GM23248 (cell line): ENCODE results near the gene PDPK1. TPM values are rescaled to one million over a fixed set of nuclear protein-coding genes. Genes with fewer than 3 reads are reported as not detected.
A peak's percentile ranks its signal among the peaks of the same experiment; 100 is the strongest.
"Not testable (repeated sequence)": the region's sequence is repeated elsewhere in the genome, so short reads cannot be mapped to it uniquely, and the experiment has no call there.

ENCODE experiments used
- DNase-seq: peaks from one replicate; pipeline ENCODE4 v3.0.0-alpha.2; 2015
- H2AFZ ChIP-seq: fragments of 200-600 bp; sonication (generic); 2 replicates; pipeline ENCODE4 v1.6.1; 2016; ENCODE audit warnings: antibody characterized with exemption
- H3F3A ChIP-seq: fragments of 200-600 bp; sonication (generic); 2 replicates; pipeline ENCODE4 v1.6.1; 2016; ENCODE audit warnings: mild to moderate bottlenecking, antibody characterized with exemption, mixed run types; ENCODE audit not compliant: insufficient read depth
- H3K27ac ChIP-seq: fragments of 200-600 bp; sonication (generic); 2 replicates; pipeline ENCODE4 v1.5.1; 2016; ENCODE audit warnings: mild to moderate bottlenecking
- H3K27me3 ChIP-seq: fragments of 200-600 bp; sonication (generic); replicated peaks from 2 replicates; pipeline ENCODE4 v1.6.1; 2016; ENCODE audit warnings: mild to moderate bottlenecking; ENCODE audit not compliant: insufficient read depth
- H3K36me3 ChIP-seq: fragments of 200-600 bp; sonication (generic); 2 replicates; pipeline ENCODE4 v1.6.1; 2016; ENCODE audit warnings: low read depth, mild to moderate bottlenecking
- H3K4me1 ChIP-seq: fragments of 200-600 bp; sonication (generic); 2 replicates; pipeline ENCODE4 v1.6.1; 2016; ENCODE audit warnings: mild to moderate bottlenecking; ENCODE audit not compliant: insufficient read depth
- H3K4me2 ChIP-seq: fragments of 200-600 bp; sonication (generic); one replicate; pipeline ENCODE4 v1.6.1; 2016; ENCODE audit warnings: mild to moderate bottlenecking; ENCODE audit not compliant: unreplicated experiment
- H3K4me3 ChIP-seq: fragments of 200-600 bp; sonication (generic); 2 replicates; pipeline ENCODE4 v1.5.1; 2016; ENCODE audit warnings: mild to moderate bottlenecking
- H3K79me2 ChIP-seq: fragments of 200-600 bp; sonication (generic); 2 replicates; pipeline ENCODE4 v1.6.1; 2016; ENCODE audit warnings: mild to moderate bottlenecking; ENCODE audit not compliant: insufficient read depth
- H3K9ac ChIP-seq: fragments of 200-600 bp; sonication (generic); 2 replicates; pipeline ENCODE4 v1.6.1; 2016; ENCODE audit warnings: mild to moderate bottlenecking
- H3K9me2 ChIP-seq: fragments of 200-600 bp; sonication (generic); 2 replicates; pipeline ENCODE4 v1.6.1; 2016; ENCODE audit warnings: mixed run types, mild to moderate bottlenecking, moderate library complexity; ENCODE audit not compliant: insufficient read depth
- H3K9me3 ChIP-seq: fragments of 200-600 bp; sonication (generic); one replicate; pipeline ENCODE4 v1.6.1; 2017; ENCODE audit warnings: low read depth
- H4K20me1 ChIP-seq: fragments of 200-600 bp; sonication (generic); 2 replicates; pipeline ENCODE4 v1.6.0; 2016; ENCODE audit not compliant: insufficient read depth
- EZH2 ChIP-seq: fragments of 200-600 bp; sonication (generic); IDR thresholded peaks from 2 replicates; pipeline ENCODE4 v1.6.1; 2018; ENCODE audit warnings: antibody characterized with exemption, mild to moderate bottlenecking; ENCODE audit not compliant: insufficient read depth, poor library complexity, severe bottlenecking
- EZH2phosphoT487 ChIP-seq: fragments of 200-600 bp; sonication (generic); IDR thresholded peaks from 2 replicates; pipeline ENCODE4 v1.6.1; 2018; ENCODE audit warnings: antibody characterized with exemption, moderate library complexity, mild to moderate bottlenecking, low read depth; ENCODE audit not compliant: insufficient read depth
- WGBS, 2 experiments: methylation state at CpG; one replicate each; pipeline ENCODE4 v1.1.6; 2015 to 2017; ENCODE audit warnings: low lambda C conversion rate in 2 of 2, low coverage in 1 of 2; ENCODE audit errors: missing lambda C conversion rate in 2 of 2; 5-methylcytosine and 5-hydroxymethylcytosine counted together
- in situ Hi-C: fragments of 300-500 bp; cut with MboI; formaldehyde crosslinking; loops from 2 replicates; pipeline ENCODE4 v1.15.0; 2020
- polyA plus RNA-seq: library from polyadenylated mRNA; unstranded; fragments of >200 nt; fragmentation: Nextera tagmentation; extraction: Ambion mirVana; gene quantifications from 2 replicates; pipeline ENCODE4 v1.2.1, GENCODE V29; 2016
- total RNA-seq: library from RNA; depleted of rRNA; stranded (reverse); fragments of >200 nt; shearing (Covaris generic); gene quantifications from 2 replicates; pipeline ENCODE4 v1.2.3, GENCODE V29; 2014

PDPK1 gene
- total and polyA plus RNA-seq, 2 experiments from 2014 or later = 21.6 to 28.1 TPM

DNA sequence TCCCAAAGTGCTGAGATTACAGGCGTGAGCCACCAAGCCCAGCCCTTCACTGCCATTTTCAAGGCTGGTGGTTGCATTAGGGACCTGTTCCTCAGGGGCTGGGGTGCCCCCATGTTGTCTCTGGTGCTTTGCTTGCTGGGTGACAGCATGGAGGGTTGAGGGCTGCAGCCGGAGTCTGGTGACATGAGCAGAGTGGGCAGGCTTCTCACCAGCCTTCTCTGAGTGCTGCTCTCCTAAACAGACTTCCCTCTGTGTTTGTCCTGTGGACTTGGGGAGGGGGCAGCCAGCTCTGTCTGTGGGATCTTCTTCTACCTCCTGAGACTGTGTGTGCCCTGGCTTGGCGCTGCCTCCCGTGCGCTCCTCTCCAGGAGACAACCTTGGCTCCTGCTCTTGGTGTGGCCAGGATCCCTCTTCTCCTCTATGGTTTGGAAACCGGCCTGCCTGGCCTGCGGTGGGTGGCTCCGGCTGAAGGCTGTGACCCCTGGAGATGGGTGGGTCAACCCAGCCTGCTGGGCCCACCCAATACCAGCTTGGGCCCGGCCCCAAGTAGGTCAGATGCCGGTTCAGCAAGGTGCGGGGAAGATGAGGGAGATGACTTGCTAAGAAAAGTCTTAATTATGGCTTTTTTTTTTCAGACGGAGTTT is 72.1 kb downstream of the PDPK1 start:
- H3K4me1 ChIP-seq = peaks cover 14% of the 10 kb centered on the region
- peaks cover 45% of the 10 kb centered on the region for H3K79me2 ChIP-seq
- H2AFZ ChIP-seq = no peak overlapping the region
- 94 to 95% methylated on average over 12 of the region's 12 CpGs for WGBS, 2 experiments
- no peak overlapping the region for H3K4me3 ChIP-seq
- no peaks in the 10 kb centered on the region for H3K27me3 ChIP-seq
- 0 out of 2 replicates have a peak, but pooled peaks cover 7% of the 10 kb centered on the region for H3K36me3 ChIP-seq
- in situ Hi-C loops = no loop called here
- H3K27ac ChIP-seq = peak overlapping the region; percentile 43; the same call in 1 of the 2 replicates
- H3F3A ChIP-seq = peaks cover 7% of the 10 kb centered on the region; the same call in 1 of the 2 replicates
- H4K20me1 ChIP-seq = peaks cover 6% of the 10 kb centered on the region; the same call in 1 of the 2 replicates
- DNase-seq = no peak
- H3K9me3 ChIP-seq = no peaks in the 10 kb centered on the region
- no peaks in the 10 kb centered on the region for H3K9me2 ChIP-seq
- H3K4me2 ChIP-seq = no peak overlapping the region
- no peak overlapping the region for H3K9ac ChIP-seq
- no peak for TF ChIP-seq EZH2
- no peak for TF ChIP-seq EZH2phosphoT487

GRCh38 chr16:2610781-2611498 is 73.1 kb downstream of the PDPK1 start:
- Histone ChIP-seq H3K36me3 (0 out of 2 replicates have a peak, but pooled peaks cover 7% of the 10 kb centered on the region), H3K9me3 (no peaks in the 10 kb centered on the region), H3K79me2 (peaks cover 35% of the 10 kb centered on the region), H2AFZ (no peak overlapping the region), H3K9me2 (no peaks in the 10 kb centered on the region), H3K4me3 (no peak overlapping the region), H3K9ac (no peak overlapping the region), H3F3A (no peaks in the 10 kb centered on the region), H3K4me2 (no peak overlapping the region), H3K4me1 (peaks cover 7% of the 10 kb centered on the region), H3K27ac (no peak overlapping the region), H3K27me3 (no peaks in the 10 kb centered on the region), H4K20me1 (peaks cover 6% of the 10 kb centered on the region; the same call in 1 of the 2 replicates)
- TF ChIP-seq EZH2 (no peak), EZH2phosphoT487 (no peak)
- no peak for DNase-seq
- 96 to 97% methylated on average over 22 to 29 of the region's 29 CpGs for WGBS, 2 experiments
- in situ Hi-C loops = no loop called here

DNA sequence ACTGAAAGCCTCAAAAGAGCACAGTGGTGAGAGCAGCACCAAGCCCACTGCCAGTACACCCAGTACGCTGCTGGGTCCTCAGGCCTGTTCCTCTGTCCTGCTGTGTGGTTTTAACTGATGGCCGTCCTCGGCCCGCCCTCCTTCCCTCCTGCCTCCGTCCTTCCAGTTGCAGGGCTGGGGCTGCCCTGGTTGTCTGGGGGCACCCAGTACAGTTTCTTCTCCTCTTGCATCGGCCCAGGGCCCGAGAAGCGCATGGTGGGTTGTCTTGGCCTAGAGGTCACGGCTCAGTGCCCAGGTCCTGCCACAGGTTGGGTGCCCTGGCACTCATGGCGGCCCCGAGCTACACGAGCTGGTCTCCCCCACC is 73.7 kb downstream of the PDPK1 start:
- WGBS, 2 experiments = 94 to 96% methylated on average over 8 to 9 of the region's 12 CpGs
- H3K9ac ChIP-seq = no peak overlapping the region

GRCh38 chr16:2611877-2612276 is 74.1 kb downstream of the PDPK1 start:
- H3K4me2 ChIP-seq, H3K9me2 ChIP-seq, H3F3A ChIP-seq, DNase-seq, H3K9ac ChIP-seq, H3K27ac ChIP-seq, H3K36me3 ChIP-seq, H3K4me1 ChIP-seq, H3K9me3 ChIP-seq, in situ Hi-C loops, H3K27me3 ChIP-seq, H3K4me3 ChIP-seq, H2AFZ ChIP-seq, H4K20me1 ChIP-seq: not testable (repeated sequence)
- peaks cover 32% of the 10 kb centered on the region for H3K79me2 ChIP-seq
- WGBS, 2 experiments = 95% methylated on average over 4 of the region's 17 CpGs; no CpG with 5 or more reads in 1 of the 2 experiments

More for the DNA sequence above, 73.7 kb downstream of the PDPK1 start:
- Histone ChIP-seq H3F3A (no peaks in the 10 kb centered on the region), H3K27ac (no peak overlapping the region), H3K4me1 (peaks cover 7% of the 10 kb centered on the region), H3K9me2 (no peaks in the 10 kb centered on the region), H3K9me3 (no peaks in the 10 kb centered on the region), H3K4me2 (no peak overlapping the region), H3K79me2 (peaks cover 32% of the 10 kb centered on the region), H2AFZ (no peak overlapping the region), H3K36me3 (0 out of 2 replicates have a peak, but pooled peaks cover 7% of the 10 kb centered on the region), H3K4me3 (no peak overlapping the region), H3K27me3 (no peaks in the 10 kb centered on the region), H4K20me1 (peaks cover 6% of the 10 kb centered on the region; the same call in 1 of the 2 replicates)
- TF ChIP-seq EZH2 = no peak
- TF ChIP-seq EZH2phosphoT487 = no peak
- in situ Hi-C loops = no loop called here
- no peak for DNase-seq

DNA sequence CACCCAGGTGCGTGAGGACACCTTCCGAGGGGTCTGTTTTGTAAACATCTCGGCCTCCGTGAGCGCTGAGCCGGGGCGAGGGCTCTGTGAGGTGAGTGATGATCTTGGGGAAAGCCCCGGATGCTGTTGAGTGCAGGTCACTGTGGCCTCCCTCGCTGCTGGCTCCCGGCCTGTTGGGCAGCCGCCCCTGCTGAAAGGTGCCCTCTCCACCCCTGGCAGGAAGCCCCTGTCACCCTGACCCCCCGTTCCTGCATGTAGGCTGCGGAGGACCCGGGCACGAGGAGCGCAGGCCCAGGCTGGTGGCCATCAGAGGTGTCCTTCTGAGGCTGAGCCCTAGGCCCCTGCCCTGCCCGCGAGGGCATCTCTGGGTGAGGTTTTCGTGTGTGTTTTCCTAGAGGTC is 75.4 kb downstream of the PDPK1 start:
- H3K4me2 ChIP-seq, H3K9ac ChIP-seq, H3K4me1 ChIP-seq, H3K27me3 ChIP-seq, in situ Hi-C loops, H3K4me3 ChIP-seq, DNase-seq, H3F3A ChIP-seq, H3K9me2 ChIP-seq, H2AFZ ChIP-seq, H3K27ac ChIP-seq, H4K20me1 ChIP-seq, H3K9me3 ChIP-seq, H3K36me3 ChIP-seq: not testable (repeated sequence)
- WGBS, 2 experiments = 87 to 90% methylated on average over 7 to 11 of the region's 19 CpGs
- peaks cover 24% of the 10 kb centered on the region for H3K79me2 ChIP-seq
